ENCODE data around the gene DNAJB1.

GRCh38 chr19:14565765-14566711, 47.8 kb upstream of the DNAJB1 start:
- TF ChIP-seq POLR2A (IDR thresholded peaks at IDR 0.05; ENCODE audit: low read depth, low read length) (no peak), SPI1 (IDR thresholded peaks at IDR 0.05; ENCODE audit: low read depth, low read length) (no peak), TAF1 (IDR thresholded peaks at IDR 0.05; ENCODE audit: low read depth, low read length) (no peak)

Measured in GM12891 (cell line).